IPS-18c (cell line): Measurements from ENCODE around the gene TP53RK.

Experiments
- H3K4me3 ChIP-seq: 2 replicates; pipeline ENCODE4 v1.7.0; 2013; ENCODE audit warnings: low read depth, mild to moderate bottlenecking, low read length, moderate library complexity; ENCODE audit not compliant: insufficient read depth
- H3K9me3 ChIP-seq: one replicate; pipeline ENCODE4 v1.6.1; 2013; ENCODE audit warnings: mild to moderate bottlenecking, low read length, moderate library complexity; ENCODE audit not compliant: control insufficient read depth, insufficient read depth

TP53RK gene

GRCh38 chr20:46638134-46638897 lies 50.9 kb downstream of the TP53RK start:
- no peak overlapping the region for H3K4me3 ChIP-seq
- H3K9me3 ChIP-seq = no peaks in the 10 kb centered on the region

DNA sequence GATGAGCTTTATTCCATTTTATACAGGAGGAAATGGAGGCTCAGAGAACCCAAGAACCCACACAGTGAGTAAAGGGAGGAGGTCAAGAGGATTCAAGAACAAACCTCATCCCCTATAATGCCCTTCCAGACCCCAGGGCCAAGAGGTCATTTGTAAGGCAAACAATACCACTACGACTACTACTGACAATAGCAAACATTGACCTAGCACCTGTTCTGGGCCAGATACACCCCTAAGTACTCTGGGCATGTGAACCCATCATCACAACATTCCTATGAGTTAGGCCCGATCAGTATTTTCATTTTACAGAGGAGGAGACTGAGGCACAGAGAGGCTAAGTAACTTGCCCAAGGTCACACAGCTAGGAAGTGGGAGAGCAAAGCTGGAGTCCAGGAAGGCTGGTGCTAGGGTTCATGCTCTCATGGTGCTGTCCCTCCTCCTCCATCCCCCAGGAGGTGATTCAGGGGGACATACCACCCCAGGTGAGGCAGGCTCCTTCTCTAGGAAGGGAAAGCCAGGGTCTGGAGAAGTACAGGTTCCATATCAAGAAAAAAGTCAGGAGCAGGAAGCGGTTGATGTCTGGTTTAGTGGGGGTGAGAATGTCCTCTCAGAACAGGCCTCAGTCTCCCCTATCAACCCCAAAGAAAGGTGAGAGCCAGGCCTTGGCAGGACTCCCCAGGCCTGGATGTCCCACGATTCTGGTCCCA lies 51.7 kb downstream of the TP53RK start:
- no peaks in the 10 kb centered on the region for H3K9me3 ChIP-seq
- no peak overlapping the region for H3K4me3 ChIP-seq

DNA sequence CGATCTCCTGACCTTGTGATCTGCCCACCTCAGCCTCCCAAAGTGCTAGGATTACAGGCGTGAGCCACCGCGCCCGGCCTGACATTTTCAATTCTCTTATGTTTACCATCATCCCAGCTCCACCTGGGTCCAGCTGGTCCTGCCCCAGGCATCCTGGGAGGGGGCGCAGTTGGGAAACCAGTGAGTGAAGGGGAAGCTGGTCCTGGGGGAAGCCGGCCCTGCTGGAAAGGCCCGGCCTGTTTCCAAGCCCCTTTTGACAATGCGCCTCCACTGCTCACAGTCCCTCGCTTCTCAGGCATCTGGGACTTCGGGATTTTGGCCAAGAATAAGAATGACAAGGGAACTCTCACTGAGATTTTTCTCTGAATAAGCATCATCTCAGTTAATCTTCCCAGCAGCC lies 52.2 kb downstream of the TP53RK start:
- H3K4me3 ChIP-seq = no peak overlapping the region
- H3K9me3 ChIP-seq = no peaks in the 10 kb centered on the region

GRCh38 chr20:46636514-46636913 lies 52.7 kb downstream of the TP53RK start:
- no peak overlapping the region for H3K4me3 ChIP-seq
- no peaks in the 10 kb centered on the region for H3K9me3 ChIP-seq

GRCh38 chr20:46635514-46636136 lies 53.6 kb downstream of the TP53RK start:
- Histone ChIP-seq H3K4me3 (no peak overlapping the region), H3K9me3 (no peaks in the 10 kb centered on the region)

GRCh38 chr20:46634528-46634927 lies 54.7 kb downstream of the TP53RK start:
- Histone ChIP-seq H3K4me3 (no peak overlapping the region), H3K9me3 (no peaks in the 10 kb centered on the region)
